Activated CD4-positive, alpha-beta T cell treated with anti-CD3 and anti-CD28 coated beads, Interleukin-2, amount 10 ng/mL, durations not matched to agents 7 days and 5 days (primary cell): ENCODE data around the gene SPA17. TPM values are rescaled to one million over a fixed set of nuclear protein-coding genes. Genes with fewer than 3 reads are reported as not detected.

Experiments
- CTCF ChIA-PET: fragments of 350-600 bp; sonication (Branson Sonifier 250); formaldehyde crosslinking; loops from one replicate; lab custom pipeline; 2021; ENCODE audit warnings: antibody characterized with exemption; lab: Charles Lee
- POLR2A ChIA-PET: fragments of 350-600 bp; sonication (Branson Sonifier 250); formaldehyde crosslinking; loops from one replicate; lab custom pipeline; 2021; ENCODE audit warnings: antibody characterized with exemption; lab: Charles Lee
- DNase-seq: peaks from one replicate; pipeline ENCODE4 v3.0.0-alpha.2; 2020
- H3K27ac Mint-ChIP-seq: one replicate; pipeline ENCODE4 v1.8.0; 2021; ENCODE audit warnings: mild to moderate bottlenecking, moderate library complexity, mixed read lengths
- H3K27me3 Mint-ChIP-seq: one replicate; pipeline ENCODE4 v1.8.0; 2021; ENCODE audit warnings: mixed read lengths
- H3K36me3 Mint-ChIP-seq: one replicate; pipeline ENCODE4 v1.8.0; 2021; ENCODE audit warnings: low read depth, mixed read lengths
- H3K4me1 Mint-ChIP-seq: one replicate; pipeline ENCODE4 v1.8.0; 2021; ENCODE audit warnings: mixed read lengths
- H3K4me3 Mint-ChIP-seq: one replicate; pipeline ENCODE4 v1.8.0; 2021; ENCODE audit warnings: mild to moderate bottlenecking, moderate library complexity, mixed read lengths
- H3K9me3 Mint-ChIP-seq: one replicate; pipeline ENCODE4 v1.8.0; 2021; ENCODE audit warnings: mixed read lengths
- total RNA-seq, 2 experiments: library from RNA; stranded (reverse); gene quantifications; one replicate each; pipeline ENCODE4 v1.2.3, GENCODE V29; 2021

The SPA17 gene
- 1 to 10 TPM; 1.1 to 1.8 TPM for total RNA-seq

DNA sequence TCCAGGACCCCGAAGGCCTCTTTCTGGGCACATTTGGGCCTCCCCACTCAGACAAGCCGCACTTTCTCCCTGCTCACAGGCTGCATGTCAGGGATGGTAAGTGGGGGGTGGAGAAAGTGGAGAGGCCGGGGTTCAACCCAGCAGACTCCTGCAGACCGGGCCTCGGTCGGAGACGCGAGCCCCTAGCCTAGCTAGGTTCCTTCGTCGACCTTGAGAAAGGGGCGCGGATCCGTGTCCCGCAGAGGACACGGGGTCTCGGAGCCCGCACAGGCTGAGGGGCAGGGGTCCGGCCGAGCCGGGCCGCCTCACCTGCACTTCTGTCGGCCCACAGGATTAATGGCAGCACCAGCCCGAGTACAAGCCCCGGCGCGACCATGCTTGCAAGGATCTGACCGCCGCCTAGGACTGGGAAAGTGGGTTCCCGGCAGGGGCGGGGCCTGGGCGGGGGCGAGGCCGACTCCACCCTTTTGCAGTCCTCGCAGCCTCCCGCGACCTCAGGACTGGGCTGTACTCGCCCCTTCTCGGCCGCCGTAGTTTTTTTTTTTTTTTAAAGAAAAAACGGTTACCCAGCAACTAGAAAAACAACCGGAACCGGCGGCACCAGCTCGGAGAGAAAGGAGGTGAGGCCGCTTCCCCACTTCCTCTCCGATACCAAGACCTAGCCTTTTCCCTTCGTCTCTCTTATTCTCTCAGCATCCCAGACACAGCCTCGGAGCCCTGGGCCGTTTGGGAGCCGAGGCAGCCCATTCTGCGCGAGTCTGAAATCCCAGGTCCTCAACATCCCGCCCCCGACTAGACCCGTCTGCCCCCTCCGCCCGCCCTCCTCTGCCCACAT is at the start of gene SPA17, which contains the start of gene SIAE:
Gene SPA17 (plus strand): TSS at position 572 of the 835 bp plus-strand sequence. CDS start 1,361 bp downstream, outside the sequence.
Gene SIAE (minus strand): TSS at position 407 of the 835 bp plus-strand sequence. CDS start 31 bp downstream, at position 376.
- peak; percentile 87 for DNase-seq
- ChIA-PET CTCF (interaction anchor here (0.5 to 1.4 kb wide), 6 partner anchors 51 to 1703 kb away, joined by 3 to 8 read pairs (median 4); partner anchors contain the start of genes ESAM and TBRG1), POLR2A (interaction anchor here (0.6 to 0.7 kb wide), 2 partner anchors 47 to 140 kb away, joined by 3 to 7 read pairs; no protein-coding TSS in a partner anchor)
- peak within 1 kb of the TSS; percentile 89 for H3K27ac Mint-ChIP-seq
- peaks cover 2% of the 10 kb centered on the region for H3K9me3 Mint-ChIP-seq
- H3K4me1 Mint-ChIP-seq, result peaks cover 46% of the 10 kb centered on the region
- H3K36me3 Mint-ChIP-seq, result peaks cover 4% of the 10 kb centered on the region
- H3K4me3 Mint-ChIP-seq, result peak within 1 kb of the TSS; percentile 85
- no peaks in the 10 kb centered on the region for H3K27me3 Mint-ChIP-seq

DNA sequence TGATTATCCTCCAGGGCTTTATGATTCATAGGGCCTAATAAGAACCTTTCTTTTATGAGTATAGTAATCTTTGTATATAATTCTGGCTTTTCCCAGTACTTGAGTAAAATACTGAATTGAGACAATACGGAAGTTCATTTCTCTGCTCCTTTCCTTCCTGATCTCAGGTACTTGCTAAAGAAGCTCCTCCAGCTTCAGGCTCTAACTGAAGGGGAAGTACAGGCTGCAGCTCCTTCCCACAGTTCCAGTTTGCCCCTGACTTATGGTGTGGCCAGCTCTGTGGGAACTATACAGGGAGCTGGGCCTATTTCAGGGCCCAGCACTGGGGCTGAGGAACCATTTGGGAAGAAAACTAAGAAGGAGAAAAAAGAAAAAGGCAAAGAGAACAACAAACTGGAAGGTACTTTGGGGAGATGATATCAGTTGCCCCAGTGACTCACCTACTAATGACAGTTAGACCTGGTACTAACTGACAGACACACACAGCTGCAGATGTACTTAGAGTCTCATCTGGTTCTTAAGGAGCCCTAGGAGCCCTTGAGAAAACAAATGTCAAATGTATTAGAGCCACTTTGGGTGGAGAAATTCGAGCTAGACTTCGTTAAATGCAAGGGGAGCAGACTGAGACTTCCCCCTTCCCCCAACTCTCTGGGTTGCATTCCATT is 48.1 kb upstream of the SPA17 start:
- H3K4me1 Mint-ChIP-seq, result peaks cover 29% of the 10 kb centered on the region
- H3K9me3 Mint-ChIP-seq, result no peaks in the 10 kb centered on the region
- ChIA-PET POLR2A (no interaction called here), CTCF (interaction anchor here (1.0 kb wide), 1 partner anchor 12 kb away, joined by 4 read pairs; no protein-coding TSS in a partner anchor)
- H3K27me3 Mint-ChIP-seq, result peaks cover 6% of the 10 kb centered on the region
- peaks cover 41% of the 10 kb centered on the region for H3K36me3 Mint-ChIP-seq
- DNase-seq, result no peak
- H3K4me3 Mint-ChIP-seq, result no peak overlapping the region
- no peak overlapping the region for H3K27ac Mint-ChIP-seq

DNA sequence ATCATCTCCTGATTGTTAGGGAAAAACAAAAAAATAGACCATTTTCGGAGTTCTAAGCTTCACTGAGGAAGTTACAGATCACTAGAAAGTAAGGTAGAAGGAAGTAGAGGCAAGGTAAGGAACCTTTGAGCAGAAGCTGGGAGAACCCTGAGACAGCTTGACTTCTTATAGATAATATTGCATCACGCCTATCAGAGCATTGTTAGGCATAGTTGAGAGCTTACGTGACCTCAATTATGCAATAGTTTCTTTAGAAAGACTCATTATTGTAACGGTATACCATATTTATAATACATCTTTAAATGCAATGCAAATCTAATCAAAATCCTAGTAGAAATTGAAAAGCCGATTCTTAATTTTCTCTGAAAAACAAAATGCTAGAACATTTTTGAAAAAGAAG is 46.2 kb upstream of the SPA17 start:
- ChIA-PET CTCF (interaction anchor here (0.5 kb wide), 1 partner anchor 1733 kb away, joined by 3 read pairs; no protein-coding TSS in a partner anchor), POLR2A (interaction anchor here (0.7 kb wide), 1 partner anchor 69 kb away, joined by 3 read pairs; no protein-coding TSS in a partner anchor)
- Mint-ChIP-seq H3K36me3 (peaks cover 59% of the 10 kb centered on the region), H3K27me3 (no peaks in the 10 kb centered on the region), H3K27ac (no peak overlapping the region), H3K4me3 (no peak overlapping the region), H3K4me1 (peaks cover 23% of the 10 kb centered on the region), H3K9me3 (no peaks in the 10 kb centered on the region)
- no peak for DNase-seq

- POLR2A ChIA-PET, result no interaction called here
Measured at GRCh38 chr11:124629961-124630360, 43.7 kb upstream of the SPA17 start.

DNA sequence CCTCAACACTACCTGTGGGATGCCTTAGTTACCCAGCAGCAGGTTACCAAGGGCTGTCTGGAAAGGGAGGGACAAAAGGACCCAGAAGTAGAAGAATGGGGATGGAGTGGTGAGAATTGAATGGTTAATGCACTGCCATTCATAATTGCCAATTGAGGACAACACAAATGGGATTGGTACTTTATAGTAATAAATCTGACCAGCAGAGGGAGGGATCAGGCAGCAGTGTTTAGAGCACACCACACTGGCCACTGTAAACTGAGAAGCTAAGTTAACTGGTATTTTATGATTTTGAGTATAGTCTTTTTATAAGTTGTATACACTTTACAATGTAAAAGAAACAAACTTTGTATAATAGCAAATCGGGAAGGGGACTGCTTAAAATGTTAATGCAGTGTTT is 40.3 kb upstream of the SPA17 start:
- ChIA-PET POLR2A (no interaction called here), CTCF (no interaction called here)
- Mint-ChIP-seq H3K4me3 (no peak overlapping the region), H3K4me1 (no peaks in the 10 kb centered on the region), H3K27me3 (no peaks in the 10 kb centered on the region), H3K27ac (no peak overlapping the region), H3K36me3 (peaks cover 66% of the 10 kb centered on the region), H3K9me3 (no peaks in the 10 kb centered on the region)
- no peak for DNase-seq

More at GRCh38 chr11:124629961-124630360, 43.7 kb upstream of the SPA17 start:
- CTCF ChIA-PET, result interaction anchor here (0.9 to 2.7 kb wide), 2 partner anchors 9 to 13 kb away, joined by 3 to 11 read pairs; no protein-coding TSS in a partner anchor
- Mint-ChIP-seq H3K27me3 (no peaks in the 10 kb centered on the region), H3K9me3 (no peaks in the 10 kb centered on the region), H3K27ac (no peak overlapping the region), H3K4me1 (peaks cover 11% of the 10 kb centered on the region), H3K36me3 (peaks cover 69% of the 10 kb centered on the region), H3K4me3 (no peak overlapping the region)
- no peak for DNase-seq

GRCh38 chr11:124635932-124636331 is 37.8 kb upstream of the SPA17 start:
- no peak for DNase-seq
- Mint-ChIP-seq H3K36me3 (peaks cover 55% of the 10 kb centered on the region), H3K4me3 (no peak overlapping the region), H3K9me3 (no peaks in the 10 kb centered on the region), H3K27ac (no peak overlapping the region), H3K27me3 (no peaks in the 10 kb centered on the region), H3K4me1 (no peaks in the 10 kb centered on the region)
- CTCF ChIA-PET, result interaction anchor here (2.3 kb wide), 1 partner anchor 13 kb away, joined by 6 read pairs; the partner anchor contains the start of gene TBRG1
- POLR2A ChIA-PET, result no interaction called here

- H3K4me3 Mint-ChIP-seq, result no peak overlapping the region
- ChIA-PET POLR2A (no interaction called here), CTCF (interaction anchor here (1.3 kb wide), 2 partner anchors 13 to 16 kb away, joined by 4 read pairs; no protein-coding TSS in a partner anchor)
- H3K4me1 Mint-ChIP-seq, result no peaks in the 10 kb centered on the region
- peaks cover 30% of the 10 kb centered on the region for H3K36me3 Mint-ChIP-seq
- DNase-seq, result no peak
- no peaks in the 10 kb centered on the region for H3K27me3 Mint-ChIP-seq
- H3K9me3 Mint-ChIP-seq, result no peaks in the 10 kb centered on the region
- no peak overlapping the region for H3K27ac Mint-ChIP-seq
Measured at GRCh38 chr11:124638500-124638899, 35.2 kb upstream of the SPA17 start.

- Mint-ChIP-seq H3K27me3 (no peaks in the 10 kb centered on the region), H3K27ac (no peak overlapping the region), H3K4me3 (no peak overlapping the region), H3K36me3 (peaks cover 26% of the 10 kb centered on the region), H3K9me3 (no peaks in the 10 kb centered on the region), H3K4me1 (no peaks in the 10 kb centered on the region)
- CTCF ChIA-PET, result interaction anchor here (1.0 to 2.2 kb wide), 4 partner anchors 9 to 30 kb away, joined by 3 to 6 read pairs (median 4); no protein-coding TSS in a partner anchor
- POLR2A ChIA-PET, result no interaction called here
- DNase-seq, result no peak
Measured at GRCh38 chr11:124639186-124639585, 34.5 kb upstream of the SPA17 start.

DNA sequence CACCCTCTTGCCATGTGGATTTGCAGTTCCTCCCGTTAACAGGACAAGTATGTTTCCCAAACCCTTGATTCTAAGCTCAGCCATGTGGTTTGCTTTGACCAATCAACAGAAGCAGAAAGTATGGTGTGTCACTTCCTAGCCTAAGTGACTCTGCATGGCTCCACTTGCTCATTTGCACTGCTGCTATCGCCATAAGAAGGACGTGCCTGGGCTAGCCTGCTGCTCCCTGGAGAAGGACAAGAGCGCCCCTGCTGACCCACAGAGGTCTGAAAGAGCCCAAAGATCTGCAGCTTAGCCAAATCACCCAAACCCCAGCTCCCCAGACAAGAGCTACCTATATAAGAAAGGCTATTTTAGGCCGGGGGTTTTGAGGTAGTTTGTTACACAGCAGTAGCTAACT is 33.0 kb upstream of the SPA17 start:
- POLR2A ChIA-PET, result no interaction called here
- Mint-ChIP-seq H3K9me3 (no peaks in the 10 kb centered on the region), H3K4me1 (no peaks in the 10 kb centered on the region), H3K36me3 (peaks cover 26% of the 10 kb centered on the region), H3K27me3 (no peaks in the 10 kb centered on the region), H3K27ac (no peak overlapping the region), H3K4me3 (no peak overlapping the region)
- DNase-seq, result no peak
- CTCF ChIA-PET, result interaction anchor here (0.7 to 2.2 kb wide), 5 partner anchors 16 to 122 kb away, joined by 3 to 6 read pairs (median 3); no protein-coding TSS in a partner anchor

- peaks cover 13% of the 10 kb centered on the region for H3K36me3 Mint-ChIP-seq
- CTCF ChIA-PET, result interaction anchor here (2.3 to 2.4 kb wide), 2 partner anchors 13 to 26 kb away, joined by 6 to 11 read pairs; no protein-coding TSS in a partner anchor
- H3K9me3 Mint-ChIP-seq, result no peaks in the 10 kb centered on the region
- no peak for DNase-seq
- H3K4me1 Mint-ChIP-seq, result no peaks in the 10 kb centered on the region
- H3K4me3 Mint-ChIP-seq, result no peak overlapping the region
- H3K27me3 Mint-ChIP-seq, result no peaks in the 10 kb centered on the region
- no peak overlapping the region for H3K27ac Mint-ChIP-seq
- POLR2A ChIA-PET, result no interaction called here
Measured at GRCh38 chr11:124642628-124643027, 31.1 kb upstream of the SPA17 start.

- CTCF ChIA-PET, result interaction anchor here (0.9 to 2.4 kb wide), 4 partner anchors 13 to 202 kb away, joined by 3 to 11 read pairs (median 4); no protein-coding TSS in a partner anchor
Measured at GRCh38 chr11:124643042-124643604, 30.6 kb upstream of the SPA17 start.

More at GRCh38 chr11:124643042-124643604, 30.6 kb upstream of the SPA17 start:
- no peaks in the 10 kb centered on the region for H3K9me3 Mint-ChIP-seq
- H3K4me3 Mint-ChIP-seq, result no peak overlapping the region
- no peaks in the 10 kb centered on the region for H3K27me3 Mint-ChIP-seq
- H3K27ac Mint-ChIP-seq, result no peak overlapping the region
- H3K4me1 Mint-ChIP-seq, result no peaks in the 10 kb centered on the region
- no peak for DNase-seq
- peaks cover 10% of the 10 kb centered on the region for H3K36me3 Mint-ChIP-seq
- POLR2A ChIA-PET, result no interaction called here
